Hair follicle dermal papilla cell (primary cell): ENCODE results near the gene ZNF382. TPM values are rescaled to one million over a fixed set of nuclear protein-coding genes. Genes with fewer than 3 reads are reported as not detected.

Source experiments
- total RNA-seq: library from RNA; depleted of rRNA; stranded (reverse); fragments of >200 nt; gene quantifications from 2 replicates; pipeline ENCODE4 v1.2.3, GENCODE V29; 2012

ZNF382 gene
- 12.9 and 16.6 TPM in 2 replicates for total RNA-seq

GRCh38 chr19:36605101-36605876 lies at the start of gene ZNF382:
Gene ZNF382, plus strand, starts transcription at chr19:36605313. Its CDS starts 4,602 bp downstream, at chr19:36609915.

GRCh38 chr19:36573020-36573894 lies 31.9 kb upstream of the ZNF382 start, which contains the start of gene ZNF529:
Gene ZNF529, minus strand, starts transcription at chr19:36573292. Its CDS starts 946 bp downstream, at chr19:36572346.

Other genes with a start within 250 kb of the ZNF382 start
- gene ZFP14, start 226.1 kb upstream of the ZNF382 start, total RNA-seq: 2.4 and 2.9 TPM in 2 replicates
- 9.4 and 11.7 TPM in 2 replicates for gene ZFP82, start 186.7 kb upstream of the ZNF382 start, total RNA-seq
- 8.8 and 11.4 TPM in 2 replicates for gene ZNF566, start 115.8 kb upstream of the ZNF382 start, total RNA-seq
- 9.7 and 23.2 TPM in 2 replicates for gene ZNF260, start 77.0 kb upstream of the ZNF382 start, total RNA-seq
- 12.4 and 13.8 TPM in 2 replicates for gene ZNF529, start 32.0 kb upstream of the ZNF382 start, total RNA-seq
- gene ZNF461, start 61.5 kb downstream of the ZNF382 start, total RNA-seq: 11.9 and 13.1 TPM in 2 replicates
- gene ZNF567, start 82.3 kb downstream of the ZNF382 start, total RNA-seq: 6.8 and 8.8 TPM in 2 replicates
- 1.3 and 4.5 TPM in 2 replicates for gene ZNF850, start 167.5 kb downstream of the ZNF382 start, total RNA-seq
- 5.8 and 7.8 TPM in 2 replicates for gene ZNF790, start 233.1 kb downstream of the ZNF382 start, total RNA-seq
- 2.7 and 4.5 TPM in 2 replicates for gene ZNF345, start 245.6 kb downstream of the ZNF382 start, total RNA-seq